GM23338 (cell line): ENCODE results near the gene TCF3. TPM values are rescaled to one million over a fixed set of nuclear protein-coding genes. Genes with fewer than 3 reads are reported as not detected.

Experiments used
- ATAC-seq: fragments of 200-7000 bp; cut with Tn5 transposase; 3 replicates; pipeline ENCODE4 v1.9.1; 2020
- DNase-seq: peaks from one replicate; pipeline ENCODE4 v3.0.0-alpha.2; 2015; ENCODE audit warnings: low spot score
- H2AFZ ChIP-seq: fragments of 200-600 bp; sonication (generic); 2 replicates; pipeline ENCODE4 v1.8.0; 2016; ENCODE audit warnings: antibody characterized with exemption, mild to moderate bottlenecking, moderate library complexity
- H3F3A ChIP-seq: fragments of 200-600 bp; sonication (generic); replicated peaks from 2 replicates; pipeline ENCODE4 v1.8.0; 2017; ENCODE audit warnings: antibody characterized with exemption, mixed run types, low read depth
- H3K27ac ChIP-seq: fragments of 200-600 bp; sonication (generic); 2 replicates; pipeline ENCODE4 v1.6.1; 2016; ENCODE audit warnings: low read depth
- H3K27me3 ChIP-seq: fragments of 200-600 bp; sonication (generic); 2 replicates; pipeline ENCODE4 v1.8.0; 2016; ENCODE audit warnings: mild to moderate bottlenecking, mixed run types, moderate library complexity; ENCODE audit not compliant: insufficient read depth
- H3K36me3 ChIP-seq: fragments of 200-600 bp; sonication (generic); 2 replicates; pipeline ENCODE4 v1.8.0; 2016; ENCODE audit warnings: mild to moderate bottlenecking; ENCODE audit not compliant: insufficient read depth
- H3K4me1 ChIP-seq: fragments of 200-600 bp; sonication (generic); 2 replicates; pipeline ENCODE4 v1.8.0; 2016; ENCODE audit warnings: mild to moderate bottlenecking, moderate library complexity; ENCODE audit not compliant: insufficient read depth
- H3K4me2 ChIP-seq: fragments of 200-600 bp; sonication (generic); 2 replicates; pipeline ENCODE4 v1.7.1; 2017; ENCODE audit warnings: mixed run types
- H3K4me3 ChIP-seq: fragments of 200-600 bp; sonication (generic); 2 replicates; pipeline ENCODE4 v1.6.1; 2016; ENCODE audit warnings: mixed run types
- H3K79me2 ChIP-seq: fragments of 200-600 bp; sonication (generic); replicated peaks from 2 replicates; pipeline ENCODE4 v1.8.0; 2017; ENCODE audit warnings: mild to moderate bottlenecking; ENCODE audit not compliant: insufficient read depth
- H3K9me2 ChIP-seq: fragments of 200-600 bp; sonication (generic); 2 replicates; pipeline ENCODE4 v1.8.0; 2017; ENCODE audit not compliant: insufficient read depth
- H4K20me1 ChIP-seq: fragments of 200-600 bp; sonication (generic); replicated peaks from 2 replicates; pipeline ENCODE4 v1.8.0; 2017; ENCODE audit warnings: mild to moderate bottlenecking; ENCODE audit not compliant: insufficient read depth
- H3K27ac Mint-ChIP-seq: 2 replicates; pipeline ENCODE4 v1.8.0; 2020; ENCODE audit warnings: inconsistent platforms, mild to moderate bottlenecking, moderate library complexity, mixed read lengths
- H3K27me3 Mint-ChIP-seq: 3 replicates; pipeline ENCODE4 v1.8.0; 2022; ENCODE audit warnings: low read depth, mild to moderate bottlenecking, moderate library complexity, mixed read lengths, inconsistent platforms; ENCODE audit not compliant: insufficient read depth, poor library complexity
- H3K36me3 Mint-ChIP-seq: 3 replicates; pipeline ENCODE4 v1.8.0; 2021; ENCODE audit warnings: low read depth, mild to moderate bottlenecking, inconsistent platforms, moderate library complexity, mixed read lengths
- H3K4me1 Mint-ChIP-seq: 3 replicates; pipeline ENCODE4 v1.8.0; 2020; ENCODE audit warnings: mild to moderate bottlenecking, inconsistent platforms, mixed read lengths
- H3K4me3 Mint-ChIP-seq: 3 replicates; pipeline ENCODE4 v1.8.0; 2021; ENCODE audit warnings: moderate library complexity, mild to moderate bottlenecking, inconsistent platforms, mixed read lengths
- H3K9me3 Mint-ChIP-seq: 3 replicates; pipeline ENCODE4 v1.8.0; 2020; ENCODE audit warnings: moderate library complexity, mild to moderate bottlenecking, inconsistent platforms, mixed read lengths
- CREB1 ChIP-seq: fragments of 250-450 bp; sonication (Bioruptor Pico); IDR thresholded peaks from 2 replicates; pipeline ENCODE4 v1.5.0; 2020; ENCODE audit warnings: low read depth, mild to moderate bottlenecking, moderate library complexity
- CTCF ChIP-seq, 2 experiments: fragments of 200-600 bp in 1 of 2; sonication (generic) in 1 of 2; conservative IDR thresholded peaks; 2 replicates each; pipeline versions ENCODE4 v1.5.1 to v1.6.1; 2016 to 2017; ENCODE audit warnings: antibody characterized with exemption in 2 of 2, low read depth in 2 of 2, mild to moderate bottlenecking in 2 of 2, moderate library complexity in 1 of 2
- ETS1 ChIP-seq: IDR thresholded peaks from 2 replicates; pipeline ENCODE4 v1.6.1; 2016; ENCODE audit warnings: antibody characterized with exemption
- EZH2 ChIP-seq: fragments of 200-600 bp; sonication (generic); IDR thresholded peaks from one replicate; pipeline ENCODE4 v1.8.0; 2017; ENCODE audit warnings: antibody characterized with exemption, mild to moderate bottlenecking, low read depth; ENCODE audit not compliant: unreplicated experiment
- EZH2phosphoT487 ChIP-seq: fragments of 200-600 bp; sonication (generic); IDR thresholded peaks from one replicate; pipeline ENCODE4 v1.8.1; 2018; ENCODE audit warnings: antibody characterized with exemption; ENCODE audit not compliant: unreplicated experiment
- JUNB ChIP-seq: IDR thresholded peaks from one replicate; pipeline ENCODE4 v1.6.1; 2016; ENCODE audit warnings: antibody characterized with exemption; ENCODE audit not compliant: unreplicated experiment
- NANOG ChIP-seq: IDR thresholded peaks from 2 replicates; pipeline ENCODE4 v1.6.1; 2016; ENCODE audit warnings: antibody characterized with exemption, borderline replicate concordance
- POLR2AphosphoS5 ChIP-seq: IDR thresholded peaks from 2 replicates; pipeline ENCODE4 v1.6.1; 2016; ENCODE audit warnings: antibody characterized with exemption, low read depth
- REST ChIP-seq: IDR thresholded peaks from one replicate; pipeline ENCODE4 v1.6.1; 2018; ENCODE audit warnings: antibody characterized with exemption; ENCODE audit not compliant: unreplicated experiment
- STAT1 ChIP-seq: IDR thresholded peaks from one replicate; pipeline ENCODE4 v1.6.1; 2016; ENCODE audit warnings: antibody characterized with exemption; ENCODE audit not compliant: unreplicated experiment
- ZNF114 ChIP-seq: fragments of 250-450 bp; sonication (Bioruptor Pico); IDR thresholded peaks from 2 replicates; pipeline ENCODE4 v1.5.0; 2020; ENCODE audit warnings: mild to moderate bottlenecking, moderate library complexity
- ZNF331 ChIP-seq: fragments of 250-450 bp; sonication (Bioruptor Pico); IDR thresholded peaks from 2 replicates; pipeline ENCODE4 v1.5.0; 2020; ENCODE audit warnings: low read depth, mild to moderate bottlenecking, moderate library complexity
- ZNF462 ChIP-seq: fragments of 250-450 bp; sonication (Bioruptor Pico); IDR thresholded peaks from 2 replicates; pipeline ENCODE4 v1.5.0; 2020; ENCODE audit warnings: mild to moderate bottlenecking, moderate library complexity
- polyA plus RNA-seq: library from polyadenylated mRNA; unstranded; fragments of >200 nt; fragmentation: Nextera tagmentation; extraction: Ambion mirVana; gene quantifications from 2 replicates; pipeline ENCODE4 v1.2.1, GENCODE V29; 2016
- total RNA-seq: library from RNA; depleted of rRNA; stranded (reverse); fragments of >200 nt; shearing (Covaris generic); gene quantifications from 2 replicates; pipeline ENCODE4 v1.2.3, GENCODE V29; 2014

Gene TCF3
- total and polyA plus RNA-seq, 2 experiments from 2014 or later, result 166 to 383 TPM

GRCh38 chr19:1633269-1633826 is 19.1 kb downstream of the TCF3 start:
- no peaks in the 10 kb centered on the region for H3K4me1 ChIP-seq
- H3F3A ChIP-seq, result 0 out of 2 replicates have a peak, but pooled peaks cover 3% of the 10 kb centered on the region
- no peak for DNase-seq
- no peak overlapping the region for H2AFZ ChIP-seq
- Mint-ChIP-seq H3K9me3 (peaks cover 8% of the 10 kb centered on the region), H3K4me1 (no peaks in the 10 kb centered on the region), H3K4me3 (no peak overlapping the region), H3K27me3 (peaks cover 15% of the 10 kb centered on the region), H3K36me3 (peaks cover 58% of the 10 kb centered on the region), H3K27ac (no peak overlapping the region)
- H3K79me2 ChIP-seq, result peaks cover 43% of the 10 kb centered on the region
- H3K9me2 ChIP-seq, result no peaks in the 10 kb centered on the region
- H3K36me3 ChIP-seq, result 0 out of 2 replicates have a peak, but pooled peaks cover 6% of the 10 kb centered on the region
- peaks cover 54% of the 10 kb centered on the region for H4K20me1 ChIP-seq
- no peak for ATAC-seq
- H3K4me3 ChIP-seq, result no peak overlapping the region
- no peak overlapping the region for H3K4me2 ChIP-seq
- no peak for TF ChIP-seq NANOG
- no peak for TF ChIP-seq EZH2phosphoT487
- TF ChIP-seq POLR2AphosphoS5, result no peak
- no peak for TF ChIP-seq ZNF331 (CRISPR knock-in tag)
- no peak for TF ChIP-seq ZNF462 (CRISPR knock-in tag)
- TF ChIP-seq CREB1 (CRISPR knock-in tag), result no peak
- TF ChIP-seq CTCF (conservative IDR thresholded peaks at IDR 0.05; ENCODE audit: low read depth in 2 of 2), result no peak
- TF ChIP-seq ETS1, result no peak
- TF ChIP-seq EZH2, result no peak
- no peak for TF ChIP-seq STAT1
- TF ChIP-seq JUNB, result no peak
- no peak for TF ChIP-seq ZNF114
- TF ChIP-seq REST, result no peak
- no peak overlapping the region for H3K27ac ChIP-seq
- H3K27me3 ChIP-seq, result no peaks in the 10 kb centered on the region
